Parietal lobe (tissue), 1 donor: ENCODE measurements around the gene KIAA0040. TPM values are rescaled to one million over a fixed set of nuclear protein-coding genes. Genes with fewer than 3 reads are reported as not detected.

Source experiments
- total RNA-seq: library from RNA; depleted of rRNA; stranded (reverse); fragments of >200 nt; gene quantifications from one replicate; pipeline ENCODE4 v1.2.3, GENCODE V29; 2014

KIAA0040 gene
- 1.3 TPM for total RNA-seq

DNA sequence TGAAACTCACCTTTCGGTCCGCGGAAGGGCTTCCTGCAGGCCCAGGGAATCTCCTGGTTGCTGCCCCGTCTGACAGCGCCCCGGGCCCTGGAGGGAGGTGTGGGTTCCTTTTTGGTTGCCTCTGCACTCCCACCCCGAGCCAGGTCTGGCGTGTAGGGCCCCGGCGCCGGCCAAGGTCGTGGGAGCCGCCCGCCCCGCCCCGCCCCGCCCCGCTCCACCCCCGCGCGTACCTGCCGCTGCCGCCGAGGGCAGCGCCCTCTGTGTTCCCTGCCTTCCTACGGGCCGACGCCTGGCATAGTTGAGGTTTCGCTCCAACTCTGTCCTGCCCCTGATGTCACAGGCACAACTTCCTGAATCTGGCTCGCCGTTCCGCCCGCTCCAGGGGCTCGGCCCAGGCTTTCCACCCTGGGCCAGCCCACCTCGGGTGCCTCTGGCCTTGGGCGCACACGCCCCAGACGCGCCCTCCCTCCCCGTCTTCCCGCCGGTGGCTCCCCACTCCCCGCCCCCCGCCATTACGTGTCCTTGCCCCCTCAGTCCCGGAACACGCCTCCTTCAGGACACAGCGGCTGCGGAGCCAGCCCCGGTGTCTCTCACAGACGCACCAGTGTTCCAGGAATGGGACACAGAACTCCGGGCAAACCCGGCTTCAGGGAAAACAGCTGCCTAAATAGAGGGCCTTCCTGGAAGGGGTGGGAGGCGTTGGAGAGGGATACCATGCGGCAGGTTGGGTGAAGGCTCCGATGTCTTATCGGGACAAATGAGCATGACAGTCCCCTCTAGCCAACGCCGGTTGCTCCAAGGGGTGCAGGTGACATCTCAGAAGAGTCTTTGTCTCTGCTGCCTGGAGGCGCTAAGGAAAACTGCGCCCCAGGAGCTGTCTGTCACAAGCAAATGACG is at the start of gene KIAA0040:
Gene KIAA0040, minus strand, starts transcription at position 147 of the 897 bp plus-strand sequence. CDS start 31,763 bp downstream, outside the sequence.

Other genes with a start within 250 kb of the KIAA0040 start
- 142 TPM for gene CACYBP, start 192.8 kb downstream of the KIAA0040 start, total RNA-seq
- gene MRPS14, start 169.4 kb downstream of the KIAA0040 start, total RNA-seq = 46.6 TPM
- 0.31 TPM for gene TNN, start 124.9 kb downstream of the KIAA0040 start, total RNA-seq